ENCODE results near the gene MRPL45.

The MRPL45 gene

DNA sequence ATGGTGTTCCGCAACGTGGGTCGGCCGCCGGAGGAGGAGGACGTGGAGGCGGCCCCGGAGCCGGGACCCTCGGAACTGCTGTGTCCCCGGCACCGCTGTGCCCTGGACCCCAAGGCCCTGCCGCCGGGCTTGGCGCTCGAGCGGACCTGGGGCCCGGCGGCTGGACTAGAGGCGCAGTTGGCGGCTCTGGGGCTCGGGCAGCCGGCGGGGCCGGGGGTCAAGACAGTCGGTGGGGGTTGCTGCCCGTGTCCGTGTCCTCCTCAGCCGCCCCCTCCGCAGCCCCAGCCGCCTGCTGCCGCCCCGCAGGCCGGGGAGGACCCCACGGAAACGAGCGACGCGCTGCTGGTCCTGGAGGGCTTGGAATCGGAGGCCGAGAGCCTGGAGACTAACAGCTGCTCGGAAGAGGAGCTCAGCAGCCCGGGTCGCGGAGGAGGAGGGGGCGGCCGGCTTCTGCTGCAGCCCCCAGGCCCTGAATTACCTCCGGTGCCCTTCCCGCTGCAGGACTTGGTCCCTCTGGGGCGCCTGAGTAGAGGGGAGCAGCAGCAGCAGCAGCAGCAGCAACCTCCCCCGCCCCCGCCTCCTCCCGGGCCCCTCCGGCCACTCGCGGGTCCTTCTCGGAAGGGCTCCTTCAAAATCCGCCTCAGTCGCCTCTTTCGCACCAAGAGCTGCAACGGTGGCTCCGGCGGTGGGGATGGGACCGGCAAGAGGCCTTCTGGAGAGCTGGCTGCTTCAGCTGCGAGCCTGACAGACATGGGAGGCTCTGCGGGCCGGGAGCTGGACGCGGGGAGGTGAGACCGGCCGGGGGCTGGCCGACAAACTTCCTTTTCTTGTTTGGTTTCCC lies 55.5 kb downstream of the MRPL45 start:
- peak overlapping the region; percentile 66 for H3K4me3 ChIP-seq (ENCODE audit: insufficient read length, low read depth)
- TF ChIP-seq YY1 (IDR thresholded peaks at IDR 0.05; ENCODE audit: insufficient read depth, insufficient read length) (no peak), ZNF274 (IDR thresholded peaks at IDR 0.05; ENCODE audit: low read depth, low read length) (no peak), SUZ12 (IDR thresholded peaks at IDR 0.05; ENCODE audit: extremely low read depth, insufficient read depth, insufficient read length) (no peak)

DNA sequence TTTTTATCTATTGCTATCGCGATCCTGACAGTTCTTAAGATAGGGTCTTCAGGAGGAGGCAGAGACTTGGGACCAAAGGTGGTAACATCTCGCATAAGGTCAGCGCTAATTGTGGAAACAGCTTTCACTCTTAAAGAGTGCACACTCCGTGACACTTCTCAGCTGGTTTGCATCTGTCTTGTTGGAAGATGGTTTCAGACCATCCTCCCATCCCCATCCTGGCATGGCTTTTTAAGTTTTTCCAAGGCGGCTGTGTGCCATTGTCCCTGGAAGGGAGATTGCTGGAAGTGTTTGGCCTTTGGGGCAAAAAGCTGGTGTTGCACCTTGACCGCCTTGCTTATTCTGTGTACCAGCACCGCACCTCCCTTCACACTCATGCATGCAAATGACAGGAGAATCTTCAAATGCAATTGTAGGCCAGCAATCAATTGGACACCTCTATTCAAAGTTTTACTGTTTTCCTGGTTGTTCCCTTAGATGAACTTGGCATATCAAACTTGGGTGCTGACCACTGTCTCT lies 56.2 kb downstream of the MRPL45 start:
- H3K27me3 ChIP-seq (ENCODE audit: insufficient read depth, insufficient read length): peaks cover 15% of the 10 kb centered on the region
- H3K4me1 ChIP-seq (ENCODE audit: insufficient read depth, insufficient read length): peaks cover 3% of the 10 kb centered on the region
- H3K36me3 ChIP-seq (ENCODE audit: insufficient read depth, insufficient read length, low read length): no peaks in the 10 kb centered on the region
- H3K9ac ChIP-seq (ENCODE audit: insufficient read length, low read depth): peak overlapping the region; percentile 80
- no peak for DNase-seq (ENCODE audit: low read depth, low spot score)
- peak overlapping the region; percentile 66 for H3K4me3 ChIP-seq (ENCODE audit: insufficient read length, low read depth)
- no peaks in the 10 kb centered on the region for H3K9me3 ChIP-seq (ENCODE audit: insufficient read depth, low read length)
- TF ChIP-seq YY1 (IDR thresholded peaks at IDR 0.05; ENCODE audit: insufficient read depth, insufficient read length) (no peak), ZNF274 (IDR thresholded peaks at IDR 0.05; ENCODE audit: low read depth, low read length) (no peak), SUZ12 (IDR thresholded peaks at IDR 0.05; ENCODE audit: extremely low read depth, insufficient read depth, insufficient read length) (no peak)

More for the DNA sequence above, 55.5 kb downstream of the MRPL45 start:
- Histone ChIP-seq H3K36me3 (ENCODE audit: insufficient read depth, insufficient read length, low read length) (no peaks in the 10 kb centered on the region), H3K9me3 (ENCODE audit: insufficient read depth, low read length) (no peaks in the 10 kb centered on the region), H3K9ac (ENCODE audit: insufficient read length, low read depth) (peak overlapping the region; percentile 80), H3K27me3 (ENCODE audit: insufficient read depth, insufficient read length) (peaks cover 15% of the 10 kb centered on the region), H3K4me1 (ENCODE audit: insufficient read depth, insufficient read length) (peaks cover 3% of the 10 kb centered on the region)
- DNase-seq (ENCODE audit: low read depth, low spot score): no peak

DNA sequence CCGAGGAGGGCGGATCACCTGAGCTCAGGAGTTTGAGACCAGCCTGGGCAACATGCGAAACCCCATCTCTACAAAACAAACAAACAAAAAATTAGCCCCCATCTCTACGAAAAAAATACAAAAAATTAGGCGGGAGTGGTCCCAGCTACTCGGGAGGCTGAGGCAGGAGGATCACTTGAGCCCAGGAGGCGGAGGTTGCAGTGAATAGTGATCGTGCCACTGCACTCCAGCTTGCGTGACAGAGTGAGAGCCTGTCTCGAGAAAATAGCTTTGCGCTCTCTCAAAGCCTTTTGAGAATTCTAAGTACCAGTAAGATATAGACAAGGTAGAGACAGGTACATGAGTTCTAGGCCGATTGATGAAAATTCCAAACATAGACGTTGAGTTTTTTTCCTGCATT lies 56.7 kb downstream of the MRPL45 start:
- no peak for DNase-seq (ENCODE audit: low read depth, low spot score)
- no peak for TF ChIP-seq SUZ12 (IDR thresholded peaks at IDR 0.05; ENCODE audit: extremely low read depth, insufficient read depth, insufficient read length)
- TF ChIP-seq ZNF274 (IDR thresholded peaks at IDR 0.05; ENCODE audit: low read depth, low read length): no peak
- no peak for TF ChIP-seq YY1 (IDR thresholded peaks at IDR 0.05; ENCODE audit: insufficient read depth, insufficient read length)
- Histone ChIP-seq H3K36me3 (ENCODE audit: insufficient read depth, insufficient read length, low read length) (no peaks in the 10 kb centered on the region), H3K4me3 (ENCODE audit: insufficient read length, low read depth) (no peak overlapping the region), H3K4me1 (ENCODE audit: insufficient read depth, insufficient read length) (peaks cover 3% of the 10 kb centered on the region), H3K9ac (ENCODE audit: insufficient read length, low read depth) (no peak overlapping the region), H3K9me3 (ENCODE audit: insufficient read depth, low read length) (no peaks in the 10 kb centered on the region), H3K27me3 (ENCODE audit: insufficient read depth, insufficient read length) (peaks cover 15% of the 10 kb centered on the region)

DNA sequence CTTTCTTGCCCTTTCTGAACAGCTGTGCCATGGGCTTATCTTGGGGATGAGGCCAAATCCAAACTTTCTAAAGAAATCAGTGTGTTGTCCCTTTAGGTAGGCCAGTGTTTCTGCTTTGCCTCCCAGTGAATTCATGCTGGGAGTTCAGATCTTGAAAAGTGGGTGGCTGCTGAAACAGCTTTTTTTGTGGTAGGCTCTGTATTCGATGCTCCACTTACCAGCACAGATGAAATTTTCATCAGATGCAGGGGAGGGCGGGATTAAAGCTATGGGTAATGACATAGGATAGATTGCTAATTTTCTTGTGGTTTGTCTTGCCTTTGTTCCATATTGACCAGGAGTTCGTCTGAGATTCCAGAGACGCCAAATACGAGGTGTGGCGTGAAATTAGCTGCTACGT lies 57.5 kb downstream of the MRPL45 start:
- Histone ChIP-seq H3K4me1 (ENCODE audit: insufficient read depth, insufficient read length) (peaks cover 3% of the 10 kb centered on the region), H3K4me3 (ENCODE audit: insufficient read length, low read depth) (no peak overlapping the region)

DNA sequence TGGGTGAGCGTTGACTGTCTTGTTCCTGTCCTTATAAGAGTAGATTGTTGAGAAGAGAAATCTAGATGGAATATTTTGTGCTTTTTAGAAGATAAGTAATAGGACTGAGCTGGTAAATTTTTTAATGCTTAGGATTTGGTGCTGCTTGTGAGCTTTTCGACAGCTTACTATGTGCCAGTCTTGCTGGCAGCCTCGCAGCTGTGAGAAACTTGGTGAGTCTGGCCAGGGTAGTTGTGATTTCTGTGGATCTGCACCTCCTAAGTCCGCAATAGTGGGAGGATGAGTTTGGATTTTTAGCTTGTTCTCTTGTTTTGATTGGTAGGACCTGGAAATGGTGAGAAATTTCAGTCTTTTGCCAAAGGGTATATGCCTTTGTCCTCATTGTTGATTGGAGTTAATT lies 58.3 kb downstream of the MRPL45 start:
- TF ChIP-seq ZNF274 (IDR thresholded peaks at IDR 0.05; ENCODE audit: low read depth, low read length) (no peak), YY1 (IDR thresholded peaks at IDR 0.05; ENCODE audit: insufficient read depth, insufficient read length) (no peak), SUZ12 (IDR thresholded peaks at IDR 0.05; ENCODE audit: extremely low read depth, insufficient read depth, insufficient read length) (no peak)
- Histone ChIP-seq H3K4me1 (ENCODE audit: insufficient read depth, insufficient read length) (peaks cover 3% of the 10 kb centered on the region), H3K9me3 (ENCODE audit: insufficient read depth, low read length) (no peaks in the 10 kb centered on the region), H3K9ac (ENCODE audit: insufficient read length, low read depth) (no peak overlapping the region), H3K36me3 (ENCODE audit: insufficient read depth, insufficient read length, low read length) (no peaks in the 10 kb centered on the region), H3K4me3 (ENCODE audit: insufficient read length, low read depth) (no peak overlapping the region), H3K27me3 (ENCODE audit: insufficient read depth, insufficient read length) (peaks cover 15% of the 10 kb centered on the region)
- no peak for DNase-seq (ENCODE audit: low read depth, low spot score)

More for the DNA sequence above, 57.5 kb downstream of the MRPL45 start:
- H3K9ac ChIP-seq (ENCODE audit: insufficient read length, low read depth): no peak overlapping the region
- peaks cover 15% of the 10 kb centered on the region for H3K27me3 ChIP-seq (ENCODE audit: insufficient read depth, insufficient read length)
- H3K36me3 ChIP-seq (ENCODE audit: insufficient read depth, insufficient read length, low read length): no peaks in the 10 kb centered on the region
- no peak for TF ChIP-seq YY1 (IDR thresholded peaks at IDR 0.05; ENCODE audit: insufficient read depth, insufficient read length)
- no peak for TF ChIP-seq SUZ12 (IDR thresholded peaks at IDR 0.05; ENCODE audit: extremely low read depth, insufficient read depth, insufficient read length)
- TF ChIP-seq ZNF274 (IDR thresholded peaks at IDR 0.05; ENCODE audit: low read depth, low read length): no peak
- DNase-seq (ENCODE audit: low read depth, low spot score): no peak
- H3K9me3 ChIP-seq (ENCODE audit: insufficient read depth, low read length): no peaks in the 10 kb centered on the region

DNA sequence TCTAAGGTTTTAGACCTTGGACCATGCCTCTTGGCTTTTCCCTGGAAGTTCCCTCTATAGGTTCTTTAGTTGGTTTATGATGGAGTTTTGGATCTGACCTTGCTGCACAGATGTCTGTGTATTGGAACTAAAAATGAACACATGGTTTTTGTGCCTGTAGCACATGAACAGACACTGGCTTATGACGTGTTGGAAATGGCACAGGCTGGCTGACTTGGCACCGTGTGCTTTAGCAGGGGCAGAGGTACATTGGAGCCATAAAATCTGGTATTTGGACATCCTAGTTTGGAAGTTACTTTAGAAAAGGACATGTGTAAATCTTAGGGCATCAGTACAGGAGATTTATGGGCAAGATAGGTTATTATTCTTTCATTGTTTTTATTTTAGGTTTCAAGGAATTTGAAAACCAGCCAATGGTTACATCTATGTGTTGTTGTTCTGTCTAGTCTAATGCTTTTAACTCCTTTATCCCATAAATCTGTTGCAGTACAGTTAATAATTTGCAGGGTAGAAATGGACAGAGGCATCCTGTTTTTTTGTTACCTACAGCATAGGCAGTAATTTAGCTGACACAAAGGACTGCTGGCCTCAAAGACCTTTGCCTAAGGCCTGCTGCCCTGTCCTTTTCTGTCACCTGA lies 60.6 kb downstream of the MRPL45 start:
- Histone ChIP-seq H3K4me3 (ENCODE audit: insufficient read length, low read depth) (no peak overlapping the region), H3K9ac (ENCODE audit: insufficient read length, low read depth) (no peak overlapping the region), H3K36me3 (ENCODE audit: insufficient read depth, insufficient read length, low read length) (no peaks in the 10 kb centered on the region), H3K9me3 (ENCODE audit: insufficient read depth, low read length) (no peaks in the 10 kb centered on the region), H3K4me1 (ENCODE audit: insufficient read depth, insufficient read length) (no peaks in the 10 kb centered on the region), H3K27me3 (ENCODE audit: insufficient read depth, insufficient read length) (peaks cover 9% of the 10 kb centered on the region)
- TF ChIP-seq SUZ12 (IDR thresholded peaks at IDR 0.05; ENCODE audit: extremely low read depth, insufficient read depth, insufficient read length) (no peak), YY1 (IDR thresholded peaks at IDR 0.05; ENCODE audit: insufficient read depth, insufficient read length) (no peak), ZNF274 (IDR thresholded peaks at IDR 0.05; ENCODE audit: low read depth, low read length) (no peak)
- DNase-seq (ENCODE audit: low read depth, low spot score): no peak
